Neuron (in vitro differentiated cells): ENCODE measurements around the gene SPPL2B.
"Not testable (repeated sequence)": the region's sequence is repeated elsewhere in the genome, so short reads cannot be mapped to it uniquely, and the experiment has no call there.

ENCODE experiments used
- H2AFZ ChIP-seq: one replicate; pipeline ENCODE4 v1.6.1; 2013; ENCODE audit warnings: low read depth, mild to moderate bottlenecking, inconsistent platforms, low read length, moderate library complexity
- H3K27me3 ChIP-seq: one replicate; pipeline ENCODE4 v1.6.1; 2013; ENCODE audit warnings: low read length; ENCODE audit not compliant: insufficient read depth
- H3K36me3 ChIP-seq: one replicate; pipeline ENCODE4 v1.6.1; 2013; ENCODE audit warnings: low read length; ENCODE audit not compliant: insufficient read depth
- H3K4me1 ChIP-seq: one replicate; pipeline ENCODE4 v1.6.1; 2013; ENCODE audit warnings: low read length; ENCODE audit not compliant: insufficient read depth
- H3K4me3 ChIP-seq: 2 replicates; pipeline ENCODE4 v1.5.1; 2013; ENCODE audit warnings: mild to moderate bottlenecking, low read length, moderate library complexity
- H3K9me3 ChIP-seq: one replicate; pipeline ENCODE4 v1.6.1; 2013; ENCODE audit warnings: low read length

SPPL2B gene

DNA sequence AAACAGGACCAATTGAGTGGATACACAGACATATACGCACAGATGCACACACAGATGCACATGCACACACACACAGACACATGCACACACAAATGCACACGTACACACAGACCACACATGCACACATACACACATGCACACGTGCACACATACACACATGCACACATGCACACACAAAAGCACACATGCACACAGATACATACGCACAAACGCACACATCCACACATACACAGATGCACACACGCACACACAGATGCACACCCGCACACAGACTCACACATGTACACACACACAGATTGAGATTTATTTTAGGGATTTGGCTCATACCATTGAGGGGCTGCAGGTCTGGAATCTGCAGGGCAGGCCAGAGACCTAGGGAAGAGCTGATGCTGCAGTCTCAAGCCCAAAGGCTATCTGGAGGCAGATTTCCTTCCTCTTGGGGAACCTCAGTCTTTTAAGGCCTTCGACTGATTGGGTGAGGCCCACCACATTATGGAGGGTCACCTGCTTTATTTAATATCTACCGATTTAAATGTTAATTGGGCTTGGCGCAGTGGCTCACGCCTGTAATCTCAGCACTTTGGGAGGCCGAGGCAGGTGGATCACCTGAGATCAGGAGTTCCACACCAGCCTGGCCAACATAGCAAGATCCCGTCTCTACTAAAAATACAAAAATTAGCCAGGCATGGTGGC, 54.2 kb downstream of the SPPL2B start:
- H3K27me3 ChIP-seq: no peaks in the 10 kb centered on the region
- H2AFZ ChIP-seq: no peak overlapping the region
- no peak overlapping the region for H3K4me3 ChIP-seq
- H3K4me1 ChIP-seq: peaks cover 14% of the 10 kb centered on the region
- H3K9me3 ChIP-seq: no peaks in the 10 kb centered on the region
- H3K36me3 ChIP-seq: no peaks in the 10 kb centered on the region

DNA sequence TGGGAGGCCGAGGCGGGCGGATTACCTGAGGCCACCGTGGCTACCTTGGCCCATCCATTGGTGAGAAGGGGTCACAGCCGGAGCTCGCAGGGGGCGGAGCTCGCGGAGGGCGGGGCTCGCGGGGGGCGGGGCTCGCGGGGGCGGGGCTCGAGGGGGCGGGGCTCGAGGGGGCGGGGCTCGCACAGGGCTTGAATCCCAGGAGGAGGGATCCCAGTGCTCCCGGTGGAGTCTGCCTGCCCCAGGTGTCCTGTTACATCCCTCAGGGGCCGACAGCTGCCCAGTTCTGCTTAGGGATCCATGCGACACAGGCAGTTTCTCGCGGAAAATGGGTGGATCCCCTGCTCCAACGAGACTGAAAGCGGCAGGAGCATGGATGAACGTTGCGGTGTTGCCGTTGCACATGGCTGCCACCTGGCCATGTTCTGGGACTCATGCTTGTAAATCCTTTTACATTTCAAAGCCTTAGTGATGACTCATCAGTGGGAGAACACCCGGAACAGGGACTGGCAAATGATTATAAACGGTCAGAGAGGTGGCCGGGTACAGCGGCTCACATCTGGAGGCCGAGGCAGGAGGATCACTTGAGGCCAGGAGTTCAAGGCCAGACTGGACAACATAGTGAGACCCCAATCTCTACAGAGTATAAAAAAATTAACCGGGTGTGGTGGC, 56.7 kb downstream of the SPPL2B start:
- Histone ChIP-seq H3K27me3 (no peaks in the 10 kb centered on the region), H3K4me3 (no peak overlapping the region), H3K4me1 (peaks cover 18% of the 10 kb centered on the region), H3K9me3 (no peaks in the 10 kb centered on the region), H2AFZ (no peak overlapping the region), H3K36me3 (no peaks in the 10 kb centered on the region)

DNA sequence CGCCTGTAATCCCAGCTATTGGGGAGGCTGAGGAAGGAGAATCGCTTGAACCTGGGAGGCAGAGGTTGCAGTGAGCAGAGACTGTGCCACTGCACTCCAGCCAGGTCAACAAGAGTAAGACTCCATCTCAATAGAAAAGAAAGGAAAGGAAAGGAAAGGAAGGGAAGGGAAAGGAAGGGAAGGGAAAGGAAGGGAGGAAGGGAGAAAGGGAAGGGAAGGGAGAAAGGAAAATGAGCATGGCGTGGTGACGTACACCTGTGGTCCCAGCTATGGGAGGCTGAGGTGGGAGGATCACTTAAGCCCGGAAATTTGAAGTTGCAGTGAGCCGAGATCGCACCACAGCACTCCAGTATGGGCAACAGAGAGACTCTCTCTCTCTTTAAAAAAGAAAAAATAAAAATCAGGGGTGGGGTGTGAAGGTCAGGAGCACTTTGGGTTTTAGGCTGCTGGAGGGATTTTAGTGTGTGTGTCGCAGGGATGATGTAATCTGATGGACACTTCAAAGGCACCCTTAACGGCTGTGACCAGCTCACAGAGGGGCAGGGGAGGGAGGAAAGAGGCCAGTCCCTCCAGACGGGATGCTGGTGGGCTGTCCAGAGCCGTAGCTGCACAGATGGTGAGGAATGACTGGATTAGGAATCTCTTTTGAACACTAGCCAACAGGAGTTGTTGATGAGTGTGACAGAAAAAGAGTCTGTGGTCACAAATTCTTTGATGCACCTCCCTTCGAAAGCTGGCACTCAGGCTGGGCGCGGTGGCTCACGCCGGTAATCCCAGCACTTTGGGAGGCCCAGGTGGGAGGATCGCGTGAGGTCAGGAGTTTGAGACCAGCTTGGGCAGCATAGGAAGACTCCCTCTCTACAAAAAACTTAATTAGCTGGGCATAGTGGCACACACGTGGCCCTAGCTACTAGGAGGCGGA, 59.1 kb downstream of the SPPL2B start:
- Histone ChIP-seq H3K4me1 (peaks cover 5% of the 10 kb centered on the region), H2AFZ (no peak overlapping the region), H3K9me3 (no peaks in the 10 kb centered on the region), H3K27me3 (no peaks in the 10 kb centered on the region), H3K4me3 (no peak overlapping the region), H3K36me3 (no peaks in the 10 kb centered on the region)

DNA sequence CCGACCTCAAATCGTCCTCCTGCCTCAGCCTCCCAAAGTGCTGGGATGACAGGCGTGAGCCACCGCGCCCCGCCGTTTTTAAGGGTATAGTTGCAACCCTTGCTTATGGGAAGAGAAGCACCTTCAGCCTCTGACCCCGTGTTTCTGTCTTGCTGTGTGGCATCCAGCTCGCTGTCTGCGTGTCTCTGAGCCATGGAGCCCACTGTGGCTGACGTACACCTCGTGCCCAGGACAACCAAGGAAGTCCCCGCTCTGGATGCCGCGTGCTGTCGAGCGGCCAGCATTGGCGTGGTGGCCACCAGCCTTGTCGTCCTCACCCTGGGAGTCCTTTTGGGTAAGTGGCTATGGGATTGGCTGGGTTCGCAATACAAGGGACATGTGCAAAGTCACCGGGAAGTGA, 61.1 kb downstream of the SPPL2B start:
- no peak overlapping the region for H2AFZ ChIP-seq
- H3K27me3 ChIP-seq: no peaks in the 10 kb centered on the region
- no peaks in the 10 kb centered on the region for H3K9me3 ChIP-seq
- peaks cover 5% of the 10 kb centered on the region for H3K4me1 ChIP-seq
- no peak overlapping the region for H3K4me3 ChIP-seq
- no peaks in the 10 kb centered on the region for H3K36me3 ChIP-seq

DNA sequence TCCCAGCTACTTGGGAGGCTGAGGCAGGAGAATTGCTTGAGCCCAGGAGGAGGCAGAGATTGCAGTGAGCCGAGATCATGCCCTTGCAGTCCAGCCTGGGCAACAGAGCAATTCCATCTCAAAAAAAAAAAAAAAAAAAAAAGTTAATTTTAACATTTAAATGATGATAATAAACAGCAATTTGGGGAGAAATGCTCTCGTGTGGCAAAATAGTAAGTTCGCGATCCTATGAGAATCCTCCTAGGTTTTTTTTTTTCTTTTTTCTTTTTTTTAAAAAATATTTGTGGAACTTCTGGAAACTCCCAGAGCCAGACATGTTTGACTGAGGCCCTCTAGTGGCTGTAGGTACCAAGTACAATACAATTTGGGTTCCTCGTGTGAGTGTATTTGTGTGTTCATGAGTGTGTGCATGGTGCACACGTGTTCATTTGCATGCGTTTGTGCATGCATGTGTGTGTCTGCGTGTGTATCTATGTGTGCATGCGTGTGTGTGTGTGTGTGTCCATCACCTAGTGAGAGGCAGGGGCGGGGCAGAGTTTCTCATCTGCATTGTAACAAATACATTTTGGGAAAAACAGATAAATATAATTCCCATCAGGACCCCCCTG, 62.7 kb downstream of the SPPL2B start:
- H3K36me3 ChIP-seq: no peaks in the 10 kb centered on the region
- H3K4me1 ChIP-seq: peaks cover 5% of the 10 kb centered on the region
- no peaks in the 10 kb centered on the region for H3K27me3 ChIP-seq
- H3K4me3 ChIP-seq: no peak overlapping the region
- peaks cover 2% of the 10 kb centered on the region for H3K9me3 ChIP-seq
- no peak overlapping the region for H2AFZ ChIP-seq

DNA sequence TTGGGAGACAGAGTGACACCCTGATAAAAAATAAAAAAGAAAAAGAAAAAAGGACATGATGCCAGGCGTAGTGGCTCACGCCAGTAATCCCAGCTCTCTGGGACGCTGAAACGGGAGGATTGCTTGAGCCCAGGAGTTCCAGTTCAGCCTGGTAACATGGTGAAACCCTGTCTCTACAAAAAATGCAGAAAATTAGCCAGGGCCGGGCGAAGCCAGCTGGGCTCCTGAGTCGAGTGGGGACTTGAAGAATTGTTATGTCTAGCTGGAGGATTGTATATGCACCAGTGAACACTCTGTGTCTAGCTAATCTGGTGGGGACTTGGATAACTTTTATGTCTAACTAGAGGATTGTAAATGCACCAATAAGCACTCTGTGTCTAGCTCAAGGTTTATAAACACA, 63.9 kb downstream of the SPPL2B start:
- no peak overlapping the region for H2AFZ ChIP-seq
- H3K9me3 ChIP-seq: peaks cover 2% of the 10 kb centered on the region
- H3K4me1 ChIP-seq: peaks cover 5% of the 10 kb centered on the region
- H3K4me3 ChIP-seq: no peak overlapping the region
- H3K36me3 ChIP-seq: no peaks in the 10 kb centered on the region
- no peaks in the 10 kb centered on the region for H3K27me3 ChIP-seq

DNA sequence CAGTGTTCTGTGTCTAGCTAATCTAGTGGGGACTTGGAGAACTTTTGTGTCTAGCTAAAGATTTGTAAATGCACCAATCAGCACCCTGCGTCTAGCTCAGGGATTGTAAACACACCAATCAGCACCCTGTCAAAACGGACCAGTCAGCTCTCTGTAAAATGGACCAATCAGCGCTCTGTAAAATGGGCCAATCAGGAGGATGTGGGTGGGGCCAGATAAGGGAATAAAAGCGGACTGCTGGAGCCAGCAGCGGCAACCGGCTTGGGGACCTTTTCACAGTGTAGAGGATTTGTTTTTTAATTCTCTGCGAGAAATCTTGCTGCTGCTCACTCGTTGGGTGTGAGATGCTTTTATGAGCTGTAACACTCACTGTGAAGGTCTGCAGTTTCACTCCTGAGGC, 64.4 kb downstream of the SPPL2B start:
- not testable (repeated sequence) for H3K4me1 ChIP-seq, H3K4me3 ChIP-seq, H3K27me3 ChIP-seq, H3K36me3 ChIP-seq, H2AFZ ChIP-seq, H3K9me3 ChIP-seq

DNA sequence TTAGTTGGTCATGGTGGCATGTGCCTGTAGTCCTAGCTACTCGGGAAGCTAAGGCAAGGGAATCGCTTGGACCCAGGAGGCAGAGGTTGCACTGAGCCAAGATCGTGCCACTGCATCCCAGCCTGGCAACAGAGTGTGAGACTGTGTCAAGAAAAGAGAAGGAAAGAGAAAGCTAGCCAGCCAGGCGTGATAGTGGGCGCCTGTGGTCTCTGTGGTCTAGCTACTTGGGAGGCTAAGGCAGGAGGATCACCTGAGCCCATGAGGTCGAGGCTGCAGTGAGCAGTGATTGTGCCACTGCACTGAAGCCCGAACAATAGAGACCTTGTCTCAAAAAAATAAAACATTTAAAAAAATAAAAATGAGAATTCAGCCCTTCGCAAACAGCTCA, 65.6 kb downstream of the SPPL2B start:
- Histone ChIP-seq H2AFZ (no peak overlapping the region), H3K9me3 (peaks cover 2% of the 10 kb centered on the region), H3K4me3 (no peak overlapping the region), H3K36me3 (no peaks in the 10 kb centered on the region), H3K27me3 (no peaks in the 10 kb centered on the region), H3K4me1 (no peaks in the 10 kb centered on the region)

DNA sequence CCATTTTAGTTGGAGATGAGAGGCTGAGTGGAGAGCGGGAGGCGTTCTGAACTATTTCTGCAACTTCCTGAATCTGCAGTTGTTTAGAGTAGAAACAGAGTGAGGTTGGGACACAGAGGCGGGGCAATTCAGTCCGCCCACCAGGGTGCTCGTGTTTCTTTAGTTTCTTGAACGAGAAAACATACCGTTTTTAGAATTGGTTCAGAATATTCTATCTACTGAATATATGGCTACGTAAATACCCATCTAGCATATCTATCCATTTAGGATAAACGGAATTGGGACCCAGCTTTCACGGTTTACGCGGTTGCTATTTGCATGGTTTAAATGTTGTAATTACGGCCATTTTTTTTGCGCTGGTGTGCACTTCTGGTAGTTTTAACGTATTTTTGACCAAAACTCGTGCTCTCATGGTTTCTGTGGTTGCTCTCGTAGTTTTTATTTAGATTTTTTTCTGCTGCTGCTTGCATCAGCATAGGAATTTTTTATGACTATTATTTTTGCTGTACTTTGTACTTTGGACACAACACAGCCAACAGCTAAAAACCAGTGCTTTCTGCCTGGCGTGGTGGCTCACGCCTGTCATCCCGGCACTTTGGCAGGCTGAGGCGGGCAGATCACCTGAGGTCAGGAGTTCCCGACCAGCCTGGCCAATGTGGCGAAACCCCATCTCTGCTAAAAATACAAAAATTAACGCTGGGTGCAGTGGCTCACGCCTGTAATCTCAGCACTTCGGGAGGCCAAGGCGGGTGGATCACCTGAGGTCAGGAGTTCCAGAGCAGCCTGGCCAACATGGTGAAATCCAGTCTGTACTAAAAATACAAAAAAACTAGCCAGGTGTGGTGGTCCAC, 66.2 kb downstream of the SPPL2B start:
- no peak overlapping the region for H2AFZ ChIP-seq
- no peaks in the 10 kb centered on the region for H3K4me1 ChIP-seq
- peaks cover 2% of the 10 kb centered on the region for H3K9me3 ChIP-seq
- no peaks in the 10 kb centered on the region for H3K27me3 ChIP-seq
- H3K36me3 ChIP-seq: no peaks in the 10 kb centered on the region
- H3K4me3 ChIP-seq: no peak overlapping the region

DNA sequence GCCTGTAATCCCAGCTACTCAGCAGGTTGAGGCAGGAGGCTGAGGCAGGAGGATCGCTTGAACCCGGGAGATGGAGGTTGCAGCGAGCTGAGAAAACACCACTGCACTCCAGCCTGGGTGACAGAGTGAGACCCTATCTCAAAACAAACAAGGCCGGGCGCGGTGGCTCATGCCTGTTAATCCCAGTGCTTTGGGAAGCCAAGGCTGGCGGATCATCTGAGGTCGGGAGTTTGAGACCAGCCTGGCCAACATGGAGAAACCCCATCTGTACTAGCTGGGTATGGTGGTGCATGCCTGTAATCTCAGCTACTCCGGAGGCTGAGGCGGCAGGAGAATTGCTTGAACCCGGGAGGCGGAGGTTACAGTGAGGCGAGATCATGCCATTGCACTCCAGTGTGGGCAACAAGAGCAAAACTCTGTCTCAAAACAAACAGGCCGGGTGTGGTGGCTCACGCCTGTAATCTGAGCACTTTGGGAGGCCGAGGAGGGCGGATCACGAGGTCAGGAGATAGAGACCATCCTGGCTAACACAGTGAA, 66.9 kb downstream of the SPPL2B start:
- H2AFZ ChIP-seq, H3K9me3 ChIP-seq, H3K4me1 ChIP-seq, H3K4me3 ChIP-seq, H3K36me3 ChIP-seq, H3K27me3 ChIP-seq: not testable (repeated sequence)

DNA sequence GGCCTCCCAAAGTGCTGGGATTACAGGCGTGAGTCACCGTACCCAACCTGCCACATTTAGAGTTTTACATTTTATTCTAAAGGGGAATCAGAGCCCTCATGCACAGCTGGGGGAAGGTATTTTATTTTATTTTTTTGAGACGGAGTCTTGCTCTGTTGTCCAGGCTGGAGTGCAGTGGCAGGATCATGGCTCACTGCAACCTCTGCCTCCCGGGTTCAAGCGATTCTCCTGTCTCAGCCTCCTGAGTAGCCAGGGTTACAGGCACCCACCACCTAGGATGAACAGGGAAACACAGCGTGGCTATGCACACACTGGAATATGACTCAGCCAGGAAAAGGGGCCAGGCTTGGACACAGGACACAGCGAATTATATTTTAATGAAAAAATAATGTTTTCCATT, 68.7 kb downstream of the SPPL2B start:
- not testable (repeated sequence) for H3K4me3 ChIP-seq, H3K36me3 ChIP-seq, H3K27me3 ChIP-seq, H3K4me1 ChIP-seq, H3K9me3 ChIP-seq, H2AFZ ChIP-seq

DNA sequence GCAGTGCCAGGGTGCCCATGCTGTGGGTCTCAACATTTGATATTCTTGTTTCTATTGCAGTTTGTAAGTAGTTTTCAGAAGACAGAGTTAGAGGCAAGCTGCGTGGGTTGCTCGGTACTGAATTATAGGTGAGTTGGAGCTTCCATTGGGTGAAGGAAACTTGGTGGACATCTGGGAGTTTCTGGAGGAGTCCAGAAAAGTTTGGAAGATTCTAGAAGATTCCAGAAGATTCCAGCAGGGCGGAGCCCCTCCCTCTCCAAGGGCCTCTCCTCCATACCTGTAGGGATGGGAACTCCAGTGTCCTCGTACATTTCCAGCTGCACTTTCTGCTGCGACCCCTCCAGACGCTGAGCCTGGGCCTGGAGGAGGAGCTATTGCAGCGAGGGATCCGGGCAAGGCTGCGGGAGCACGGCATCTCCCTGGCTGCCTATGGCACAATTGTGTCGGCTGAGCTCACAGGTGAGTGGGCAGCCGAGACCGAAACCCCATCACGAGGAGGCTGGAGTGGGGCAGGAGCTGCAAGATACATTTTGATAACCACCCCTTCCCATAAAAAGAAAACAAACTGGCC, 70.3 kb downstream of the SPPL2B start:
- H3K4me3 ChIP-seq: no peak overlapping the region
- peaks cover 2% of the 10 kb centered on the region for H3K9me3 ChIP-seq
- no peak overlapping the region for H2AFZ ChIP-seq

More for the DNA sequence above, 70.3 kb downstream of the SPPL2B start:
- no peaks in the 10 kb centered on the region for H3K4me1 ChIP-seq
- no peaks in the 10 kb centered on the region for H3K36me3 ChIP-seq
- H3K27me3 ChIP-seq: no peaks in the 10 kb centered on the region
